GM19397 (cell line): ENCODE data around the gene CSH1.
"Not testable (repeated sequence)": the region's sequence is repeated elsewhere in the genome, so short reads cannot be mapped to it uniquely, and the experiment has no call there.

Experiments
- ATAC-seq: cut with Tn5 transposase; IDR thresholded peaks from one replicate; pipeline ENCODE4 v1.9.1; 2021; ENCODE audit warnings: mild to moderate bottlenecking, moderate library complexity; ENCODE audit not compliant: unreplicated experiment

CSH1 gene

GRCh38 chr17:63871646-63872365 lies 24.6 kb downstream of the CSH1 start:
- not testable (repeated sequence) for ATAC-seq

- ATAC-seq, result not testable (repeated sequence)
Measured at GRCh38 chr17:63870292-63870665, 26.1 kb downstream of the CSH1 start.

GRCh38 chr17:63869491-63870291 lies 26.7 kb downstream of the CSH1 start:
- ATAC-seq, result not testable (repeated sequence)

GRCh38 chr17:63866625-63867024 lies 29.7 kb downstream of the CSH1 start:
- not testable (repeated sequence) for ATAC-seq

GRCh38 chr17:63859257-63859656 lies 37.1 kb downstream of the CSH1 start:
- no peak for ATAC-seq

- ATAC-seq, result not testable (repeated sequence)
Measured at GRCh38 chr17:63856425-63856824, 39.9 kb downstream of the CSH1 start.

GRCh38 chr17:63855185-63855584 lies 41.2 kb downstream of the CSH1 start:
- ATAC-seq, result no peak

GRCh38 chr17:63854709-63855108 lies 41.7 kb downstream of the CSH1 start:
- no peak for ATAC-seq

DNA sequence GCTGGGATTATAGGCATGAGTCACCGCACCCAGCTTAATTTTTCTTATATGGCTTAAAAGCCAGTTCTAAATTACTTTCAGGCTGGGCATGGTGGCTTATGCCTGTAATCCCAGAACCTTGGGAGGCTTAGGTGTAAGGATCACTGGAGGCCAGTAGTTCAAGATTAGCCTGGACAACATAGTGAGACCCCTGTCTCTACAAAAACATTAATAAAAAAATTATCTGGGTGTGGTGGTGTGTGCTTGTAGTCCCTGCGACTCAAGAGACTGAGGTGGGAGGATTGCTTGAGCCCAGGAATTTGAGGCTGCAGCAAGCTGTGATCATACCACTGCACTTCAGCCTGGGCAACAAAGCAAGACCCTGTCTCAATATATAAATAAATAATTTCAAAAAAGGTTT lies 43.1 kb downstream of the CSH1 start:
- ATAC-seq, result no peak

DNA sequence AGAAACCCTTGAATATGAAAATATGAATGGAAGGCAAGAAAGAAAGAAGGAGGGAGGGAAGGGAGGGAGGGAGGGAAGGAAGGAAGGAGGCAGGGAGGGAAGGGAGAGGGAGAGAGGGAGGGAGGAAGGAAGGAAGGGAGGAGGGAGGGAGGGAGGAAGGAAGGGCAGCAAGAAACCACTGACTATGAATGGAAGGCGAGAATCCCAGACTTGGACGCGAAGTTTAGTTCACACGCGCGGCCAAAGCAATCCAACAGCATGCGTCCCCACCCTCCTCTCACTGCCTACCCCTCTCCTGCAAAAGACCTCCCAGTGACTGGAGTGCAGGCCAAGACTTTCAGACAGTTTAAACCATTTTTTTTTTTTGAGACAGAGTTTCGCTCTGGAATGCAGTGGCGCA lies 46.0 kb downstream of the CSH1 start:
- no peak for ATAC-seq

DNA sequence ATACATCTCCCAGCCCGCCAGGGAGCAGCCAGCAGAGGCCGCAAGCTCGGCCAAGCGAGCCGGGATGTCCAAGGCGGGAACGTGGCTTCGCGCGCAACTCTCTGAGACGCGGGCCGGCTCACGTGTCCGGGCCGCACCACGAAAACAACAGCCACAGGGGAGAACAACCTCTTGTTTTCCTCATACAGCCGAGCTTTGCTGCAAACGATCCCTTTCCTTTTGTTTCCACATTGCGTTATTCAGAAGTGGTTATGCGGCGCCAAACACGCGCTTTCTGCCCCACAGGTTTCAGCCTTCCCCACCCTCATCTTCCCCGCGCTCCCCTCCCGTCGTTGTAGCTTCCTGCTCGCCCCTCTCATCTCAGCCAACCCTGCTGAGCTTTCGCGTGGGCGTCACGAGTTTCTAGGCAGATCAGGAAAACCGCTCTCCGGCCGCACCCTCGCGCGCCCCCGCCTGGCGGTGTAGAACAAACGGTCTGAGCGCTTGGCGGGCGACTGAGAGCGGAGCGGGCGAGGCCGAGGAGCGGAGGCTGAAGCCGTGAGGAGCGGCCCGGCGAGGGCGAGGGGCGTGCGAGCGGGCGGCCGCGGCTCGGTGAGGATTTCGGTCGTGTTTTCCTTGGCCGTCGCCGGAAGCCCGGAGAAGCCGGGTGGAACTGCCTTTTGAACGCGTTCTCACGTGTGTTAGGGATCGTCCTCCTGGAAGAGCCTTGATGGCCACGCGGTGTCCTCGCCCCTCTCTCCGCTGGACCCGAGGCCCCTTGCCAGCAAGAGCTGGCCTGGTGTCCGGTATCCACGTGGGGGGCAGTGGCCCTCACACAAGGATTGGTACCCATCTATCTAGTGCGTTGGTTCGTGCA lies 47.3 kb downstream of the CSH1 start:
- peak; percentile 80 for ATAC-seq

- no peak for ATAC-seq
Measured at GRCh38 chr17:63847525-63848249, 48.7 kb downstream of the CSH1 start.

DNA sequence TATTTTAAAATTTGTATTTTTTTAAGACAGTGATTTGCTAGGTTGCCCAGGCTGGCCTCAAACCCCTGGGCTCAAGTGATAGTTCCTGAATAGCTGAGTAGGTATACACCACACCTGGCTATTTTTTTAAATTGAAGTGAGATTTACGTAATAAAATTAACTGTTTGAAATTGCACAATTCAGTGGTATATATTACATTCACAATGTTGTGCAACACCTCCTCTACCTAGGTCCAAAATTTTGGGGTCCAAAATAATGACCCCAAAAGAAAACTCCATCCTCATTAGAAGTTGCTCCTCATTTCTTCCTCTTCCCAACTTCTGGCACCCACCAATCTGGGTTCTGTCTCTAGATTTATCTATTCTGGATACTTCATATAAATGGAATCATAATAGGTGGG lies 50.9 kb downstream of the CSH1 start:
- ATAC-seq, result no peak
